ENCODE measurements around the gene ACTL8.

The ACTL8 gene

DNA sequence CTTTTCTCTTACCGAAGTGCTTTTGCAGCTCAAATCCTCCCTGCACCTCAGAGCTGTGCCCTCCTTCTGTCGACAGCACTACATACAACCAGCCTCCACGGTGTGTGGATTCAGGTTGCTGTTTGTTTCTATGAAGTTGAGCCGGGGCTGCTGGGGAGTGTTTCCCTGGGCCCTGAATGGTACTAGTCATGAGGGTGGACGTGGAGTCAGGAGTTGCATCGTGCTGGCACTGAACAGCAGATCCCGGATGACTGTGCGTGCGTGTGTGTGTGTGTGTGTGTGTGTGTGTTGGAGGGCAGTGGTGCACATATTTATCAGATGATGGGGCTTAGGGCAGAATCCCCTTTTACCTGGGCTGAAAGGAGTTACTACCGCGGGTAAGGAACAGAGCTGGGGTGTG, 47.0 kb downstream of the ACTL8 start:
- DNase-seq (ENCODE audit: low read depth in 2 of 2, low spot score in 1 of 2): no peak

DNA sequence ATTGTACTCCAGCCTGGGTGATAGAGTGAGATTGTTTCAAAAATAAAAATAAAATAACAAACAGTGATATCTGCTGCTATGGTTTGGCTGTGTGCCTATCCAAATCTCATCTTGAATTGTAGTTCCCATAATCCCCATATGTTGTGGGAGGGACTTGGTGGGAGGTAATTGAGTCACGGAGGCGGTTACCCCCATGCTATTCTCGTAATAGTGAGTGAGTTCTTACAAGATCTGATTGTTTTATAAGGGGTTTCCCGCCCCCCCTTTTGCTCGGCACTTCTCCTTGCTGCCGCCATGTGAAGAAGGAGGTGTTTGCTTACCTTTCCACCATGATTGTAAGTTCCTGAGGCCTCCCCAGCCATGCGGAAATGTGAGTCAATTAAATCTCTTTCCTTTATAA, 47.8 kb downstream of the ACTL8 start:
- no peak for DNase-seq (ENCODE audit: low read depth in 2 of 2, low spot score in 1 of 2)

GRCh38 chr1:17805869-17806684, 50.9 kb downstream of the ACTL8 start:
- DNase-seq (ENCODE audit: low read depth in 2 of 2, low spot score in 1 of 2): no peak

DNA sequence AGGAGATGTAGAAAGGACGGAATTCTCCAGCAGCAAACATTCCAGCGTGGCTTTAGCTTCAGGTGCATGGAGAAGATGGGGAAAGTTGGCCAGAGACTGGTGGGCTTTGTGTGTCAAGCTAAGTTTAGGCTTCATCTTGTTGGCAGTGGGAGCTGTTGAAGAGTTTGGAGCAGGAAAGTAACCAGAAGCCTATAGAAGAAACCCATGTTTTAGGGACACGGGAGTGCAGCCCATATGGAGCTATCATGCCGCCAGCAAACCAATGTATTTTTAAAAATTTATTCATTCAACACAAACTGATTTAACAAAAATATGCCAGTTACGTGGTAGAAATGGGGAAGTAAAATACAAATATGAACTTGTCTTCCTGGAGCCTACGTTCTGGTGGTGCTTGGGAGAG, 53.7 kb downstream of the ACTL8 start:
- DNase-seq (ENCODE audit: low read depth in 2 of 2, low spot score in 1 of 2): no peak

DNA sequence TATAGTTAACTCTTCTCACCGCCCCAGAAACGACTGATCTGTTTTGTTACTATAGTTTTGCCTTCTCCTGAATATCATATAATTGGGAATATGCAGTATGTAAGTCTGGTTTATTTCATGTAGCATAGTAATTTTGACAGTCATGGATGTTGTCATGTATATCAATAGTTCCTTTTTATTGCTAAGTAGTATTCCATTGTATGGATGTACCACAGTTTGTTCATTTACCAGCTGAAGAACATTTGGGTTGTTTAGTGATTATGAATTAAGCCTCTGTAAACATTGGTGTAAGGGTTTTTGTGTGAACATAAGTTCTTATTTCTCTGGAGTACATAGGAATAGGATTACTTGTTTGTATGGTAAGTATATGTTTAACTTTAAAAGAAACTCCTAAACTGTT, 55.5 kb downstream of the ACTL8 start:
- DNase-seq (ENCODE audit: low read depth in 2 of 2, low spot score in 1 of 2): no peak

DNA sequence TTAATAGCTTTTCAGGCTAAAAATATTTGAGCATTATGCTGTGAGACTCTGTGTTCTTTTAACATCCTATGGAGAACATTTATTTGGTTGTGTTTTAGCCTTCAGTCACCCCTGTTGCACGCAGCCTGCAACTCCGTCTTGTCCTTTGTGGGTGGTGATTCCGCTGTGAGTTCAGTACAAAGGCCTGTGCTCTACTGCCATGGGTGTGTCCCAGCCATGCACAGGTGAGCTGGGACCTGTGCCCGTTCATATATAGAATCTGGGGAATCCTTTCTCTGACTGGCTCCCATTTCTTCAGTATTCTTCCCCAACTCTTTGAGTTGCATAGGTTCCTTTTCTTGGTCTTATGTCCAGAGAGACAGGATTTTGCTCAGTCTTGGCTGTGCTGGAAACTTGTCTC, 61.4 kb downstream of the ACTL8 start:
- no peak for DNase-seq (ENCODE audit: low read depth in 2 of 2, low spot score in 1 of 2)

DNA sequence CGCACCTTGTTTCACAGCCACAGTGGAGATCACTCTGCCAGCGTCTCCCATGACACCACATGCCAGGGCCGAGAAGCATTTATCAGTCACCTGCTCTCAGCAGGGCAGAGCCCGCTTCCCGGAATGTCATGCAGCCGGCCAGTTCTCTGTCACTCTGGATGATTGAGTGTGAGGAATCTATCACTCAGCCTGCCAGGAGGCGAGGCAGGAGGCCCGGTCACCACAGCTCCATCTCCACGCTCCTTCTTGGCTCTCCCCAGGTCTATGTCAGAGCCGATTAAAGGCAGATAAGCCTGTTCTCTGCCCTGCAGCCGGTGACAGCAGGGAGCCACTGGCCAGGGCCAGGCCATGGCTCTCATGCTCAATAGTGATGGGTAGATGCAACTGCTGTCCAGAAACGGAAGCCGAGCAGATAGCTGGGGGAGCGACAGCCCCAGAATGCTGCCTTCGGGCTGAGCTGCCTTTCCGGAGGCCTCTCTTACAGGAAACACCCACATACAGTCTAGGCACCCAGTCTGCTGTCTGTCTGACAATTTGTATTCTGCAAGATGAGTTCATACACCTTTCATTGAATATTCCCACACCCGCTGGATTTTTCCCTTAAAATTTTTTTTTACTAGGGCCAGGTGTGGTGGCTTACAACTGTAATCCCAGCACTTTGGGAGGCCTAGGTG, 64.1 kb downstream of the ACTL8 start:
- DNase-seq (ENCODE audit: low read depth in 2 of 2, low spot score in 1 of 2): no peak

DNA sequence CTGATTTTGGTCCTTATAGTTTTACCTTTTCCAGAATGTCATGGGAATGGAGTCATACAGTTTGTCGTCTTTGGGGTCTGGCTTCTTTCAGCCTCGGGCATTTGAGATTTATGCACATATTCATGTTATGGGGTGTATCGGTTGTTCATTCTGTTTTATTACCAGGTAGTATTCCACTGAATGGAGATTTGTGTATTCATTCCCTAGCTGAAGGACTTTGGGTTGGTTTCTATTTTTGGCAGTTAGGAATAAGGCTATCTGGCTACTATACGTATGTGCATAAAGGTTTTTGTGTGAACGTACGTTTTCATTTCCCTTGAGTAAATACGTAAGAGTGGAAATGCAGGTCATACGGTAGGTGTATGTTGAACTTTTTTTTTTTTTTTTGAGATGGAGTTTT, 65.1 kb downstream of the ACTL8 start:
- no peak for DNase-seq (ENCODE audit: low read depth in 2 of 2, low spot score in 1 of 2)

GRCh38 chr1:17822741-17823426, 67.8 kb downstream of the ACTL8 start:
- DNase-seq (ENCODE audit: low read depth in 2 of 2, low spot score in 1 of 2): no peak

DNA sequence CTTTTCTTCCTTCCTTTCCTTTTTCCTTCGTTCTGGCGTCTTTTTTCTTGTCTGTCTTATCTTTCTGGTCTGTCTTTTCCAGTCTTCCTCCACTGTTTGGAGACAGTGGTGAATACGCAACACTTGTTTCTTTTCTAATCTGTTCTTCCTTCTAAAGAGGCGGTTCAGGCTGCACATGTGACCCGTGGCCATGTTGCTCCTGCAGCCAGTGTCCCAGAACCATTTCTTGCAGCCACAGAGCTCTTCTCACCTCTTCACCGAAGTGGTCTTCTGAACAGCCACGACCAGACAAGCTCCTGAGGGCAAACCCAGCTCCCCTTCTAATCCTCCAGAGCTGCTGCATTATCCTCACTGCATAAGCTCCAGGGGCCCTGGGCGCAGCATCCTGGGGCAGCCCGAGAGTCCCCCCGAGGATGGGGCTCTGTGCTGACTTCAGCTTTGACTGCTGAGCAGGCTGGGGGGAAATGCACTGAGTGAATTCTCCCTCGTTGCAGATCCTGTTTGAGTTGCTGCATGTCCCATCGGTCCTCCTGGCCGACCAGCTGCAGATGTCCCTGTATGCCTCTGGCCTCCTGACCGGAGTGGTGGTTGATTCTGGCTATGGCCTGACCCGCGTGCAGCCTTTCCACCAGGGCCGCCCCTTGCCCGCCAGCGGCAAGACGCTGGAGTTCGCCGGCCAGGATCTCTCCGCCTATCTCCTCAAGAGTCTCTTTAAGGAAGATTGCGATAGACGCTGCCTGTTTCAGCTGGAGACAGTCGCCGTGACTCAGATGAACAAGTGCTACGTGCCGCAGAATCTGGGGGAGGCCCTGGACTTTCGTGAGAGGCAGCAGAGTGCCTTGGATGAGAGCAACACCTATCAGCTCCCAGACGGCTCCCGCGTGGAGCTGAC, 70.4 kb downstream of the ACTL8 start:
- no peak for DNase-seq (ENCODE audit: low read depth in 2 of 2, low spot score in 1 of 2)

DNA sequence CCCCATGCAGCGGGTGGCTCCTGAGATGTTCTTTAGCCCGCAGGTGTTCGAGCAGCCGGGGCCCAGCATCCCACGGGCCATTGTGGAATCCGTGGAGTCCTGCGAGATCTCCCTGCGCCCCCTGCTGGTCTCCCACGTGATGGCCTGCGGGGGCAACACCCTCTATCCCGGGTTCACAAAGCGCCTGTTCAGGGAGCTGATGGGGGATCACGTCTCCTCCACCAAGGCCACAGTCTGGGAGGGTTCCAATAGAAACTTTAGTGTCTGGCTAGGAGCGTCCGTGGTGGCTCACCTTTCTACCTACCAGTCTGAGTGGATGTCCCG, 71.0 kb downstream of the ACTL8 start:
- DNase-seq (ENCODE audit: low read depth in 2 of 2, low spot score in 1 of 2): no peak

DNA sequence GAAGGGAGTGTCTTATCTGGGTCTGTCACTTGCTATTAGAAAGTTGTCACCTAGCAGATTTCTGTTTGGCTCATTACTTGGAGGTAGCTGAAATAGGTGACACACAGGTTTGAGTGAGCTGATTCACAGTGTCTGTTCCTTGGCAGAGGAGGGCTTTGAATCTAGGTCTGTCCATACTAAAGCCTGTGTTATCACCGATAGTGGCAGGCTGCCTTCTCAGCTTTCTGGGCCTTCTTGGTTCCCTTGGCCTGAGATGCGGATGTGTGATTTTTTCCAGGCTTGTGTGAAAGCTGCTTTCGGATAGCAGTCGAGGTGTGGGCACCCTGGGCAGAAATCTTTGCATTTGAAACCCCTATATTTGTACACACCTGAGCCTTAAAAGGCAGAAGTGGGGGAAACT, 73.9 kb downstream of the ACTL8 start:
- DNase-seq (ENCODE audit: low read depth in 2 of 2, low spot score in 1 of 2): no peak

DNA sequence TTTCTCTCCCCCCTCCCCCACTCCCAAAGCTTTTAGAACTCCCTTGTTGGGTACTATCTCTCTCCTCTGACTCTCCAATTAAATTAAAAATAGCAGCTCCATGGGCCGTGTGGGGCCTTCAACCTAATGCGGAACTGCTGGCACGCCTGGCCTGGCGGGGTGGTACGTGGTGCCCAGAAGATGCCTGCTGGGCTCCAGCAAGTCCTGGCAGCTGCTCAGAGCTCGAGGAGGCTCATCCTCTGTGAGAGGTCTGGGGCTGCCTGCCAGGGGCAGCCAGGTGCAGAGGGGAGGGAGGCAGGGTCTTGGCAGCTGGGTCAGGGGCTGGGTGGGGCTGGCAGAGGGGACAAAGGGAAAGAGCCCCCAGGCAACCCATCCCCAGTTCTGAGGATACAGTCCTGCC, 74.4 kb downstream of the ACTL8 start:
- DNase-seq (ENCODE audit: low read depth in 2 of 2, low spot score in 1 of 2): no peak

GRCh38 chr1:17831597-17831996, 76.5 kb downstream of the ACTL8 start:
- DNase-seq (ENCODE audit: low read depth in 2 of 2, low spot score in 1 of 2): no peak

DNA sequence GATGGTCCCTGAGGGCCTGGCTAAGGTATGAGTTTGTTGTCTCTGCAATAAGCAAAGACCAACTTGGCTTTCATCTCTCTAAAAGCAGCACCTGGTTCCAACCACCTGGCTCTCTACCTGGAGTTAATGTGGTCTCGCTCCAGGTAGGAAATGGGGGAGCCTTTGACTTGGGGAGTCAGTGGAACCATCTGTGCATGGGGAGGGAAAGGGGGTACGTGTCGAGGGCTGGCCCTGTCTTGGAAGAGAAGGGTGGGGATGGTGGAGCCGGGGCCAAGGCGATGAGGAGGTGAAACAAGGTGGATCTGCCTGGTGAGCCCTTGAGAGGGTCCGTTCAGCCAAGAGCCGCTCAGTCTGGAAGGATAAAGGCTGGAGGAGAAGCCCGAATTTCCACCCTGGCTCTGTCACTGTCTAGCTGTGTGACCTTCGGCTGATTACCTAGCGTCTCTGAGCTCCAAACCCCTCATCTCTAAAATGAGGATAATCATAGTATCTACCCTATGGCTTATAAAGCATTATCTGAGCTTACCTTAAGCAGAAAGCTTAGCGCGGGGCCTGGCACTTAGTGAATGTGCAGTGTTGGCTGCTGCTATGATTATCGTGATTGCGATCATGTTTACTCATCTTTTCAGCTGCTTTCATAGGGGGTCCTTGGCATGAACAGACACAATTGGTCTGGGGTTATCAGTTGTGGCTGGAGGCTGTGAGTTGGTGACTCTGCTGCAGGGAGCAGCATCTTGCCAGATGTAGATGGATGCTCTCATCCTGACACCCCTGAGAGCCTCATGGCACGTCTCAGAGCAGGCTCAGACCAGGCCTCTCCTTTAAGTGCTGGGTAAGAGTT, 78.7 kb downstream of the ACTL8 start:
- no peak for DNase-seq (ENCODE audit: low read depth in 2 of 2, low spot score in 1 of 2)

DNA sequence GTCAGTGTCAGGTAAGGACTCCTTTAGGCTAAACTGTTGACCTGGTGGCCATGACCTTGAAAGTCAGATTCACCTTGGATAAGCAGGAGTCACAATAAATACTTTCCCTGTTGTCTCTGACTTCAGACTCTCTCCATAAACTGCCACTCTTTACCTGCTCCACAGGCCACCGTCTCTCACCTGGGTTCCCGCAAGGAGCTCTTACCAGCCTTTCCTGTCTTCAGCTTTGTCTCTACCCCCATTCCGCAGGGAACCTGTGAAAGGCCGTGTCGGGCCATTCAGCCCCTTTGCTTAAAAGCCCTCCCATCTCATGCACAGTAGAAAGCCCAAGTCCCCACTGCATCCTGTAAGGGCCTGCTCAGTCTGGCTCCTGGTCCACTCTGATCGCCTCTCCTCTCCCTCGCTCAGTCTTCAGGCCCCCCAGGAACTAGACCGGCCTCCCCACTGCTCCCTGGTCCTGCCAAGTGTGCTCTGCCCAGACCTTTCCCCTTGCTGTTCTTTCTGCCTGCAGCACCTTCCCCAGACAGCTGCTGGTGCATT, 79.5 kb downstream of the ACTL8 start:
- no peak for DNase-seq (ENCODE audit: low read depth in 2 of 2, low spot score in 1 of 2)

DNA sequence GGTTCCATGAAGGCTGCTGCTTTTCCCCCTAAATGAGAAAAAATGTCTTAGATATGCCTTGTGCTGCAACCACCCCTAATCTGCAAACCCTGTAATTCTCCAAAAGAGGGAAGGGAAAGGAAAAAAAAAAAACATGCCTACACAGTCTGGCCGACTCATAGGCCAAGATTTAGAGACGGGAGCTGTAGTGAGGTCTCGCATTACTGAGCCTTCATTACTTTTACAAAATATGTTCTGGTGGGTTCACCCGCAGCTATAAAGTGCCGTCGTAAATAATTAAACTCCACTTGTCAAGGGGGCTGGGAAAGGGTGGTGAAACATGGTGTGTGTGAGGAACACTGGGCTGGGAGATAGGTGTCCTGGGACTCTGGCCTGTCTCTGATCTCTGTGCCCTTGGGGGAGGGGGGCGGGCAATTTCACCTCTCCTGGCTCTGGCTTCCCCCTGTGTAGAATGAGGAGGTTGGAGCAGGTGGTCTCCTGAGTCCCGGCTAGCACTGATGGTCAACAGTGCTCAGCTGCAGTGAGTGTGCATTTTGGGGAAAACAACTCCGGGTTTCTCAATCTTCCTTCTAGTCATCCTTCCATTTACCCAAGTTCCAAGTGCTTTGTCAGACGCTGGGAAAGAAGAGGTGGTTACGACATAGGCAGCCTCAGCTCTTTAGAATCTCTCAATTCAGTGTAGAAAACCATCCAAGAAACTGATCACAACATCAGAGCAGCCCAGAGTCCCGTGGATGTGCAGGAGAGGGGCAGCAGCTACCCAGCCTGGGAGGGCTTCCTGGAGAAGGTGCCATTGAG, 82.3 kb downstream of the ACTL8 start:
- no peak for DNase-seq (ENCODE audit: low read depth in 2 of 2, low spot score in 1 of 2)

- DNase-seq (ENCODE audit: low read depth in 2 of 2, low spot score in 1 of 2): no peak
Measured at GRCh38 chr1:17839641-17840196, 84.6 kb downstream of the ACTL8 start.

DNA sequence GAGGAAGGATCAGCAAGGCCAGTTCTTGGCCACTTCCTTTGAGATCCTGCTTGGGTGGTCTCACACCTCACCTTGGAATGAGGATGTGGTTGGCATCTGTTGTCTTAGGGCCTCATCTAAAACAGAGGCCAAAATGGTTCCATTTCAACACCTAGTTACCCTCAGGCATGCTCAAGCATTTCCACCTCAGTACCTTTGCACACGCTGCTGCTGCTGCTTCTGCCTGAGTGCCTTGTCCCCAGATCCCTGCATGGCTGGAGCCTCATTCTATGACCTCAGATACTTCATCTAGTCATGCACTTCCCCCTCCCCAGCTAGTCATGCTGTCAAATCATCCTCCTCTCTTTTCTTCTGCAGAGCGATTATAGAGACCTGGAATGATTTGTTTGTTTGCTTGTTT, 86.8 kb downstream of the ACTL8 start:
- DNase-seq (ENCODE audit: low read depth in 2 of 2, low spot score in 1 of 2): no peak

Measured in stimulated activated CD8-positive, alpha-beta memory T cell treated with anti-CD3 and anti-CD28 coated beads, Interleukin-4, amount 100 ng/mL, for 4 hours (primary cell).